WERI-Rb-1 (cell line): ENCODE results near the gene AFF3.
"Not testable (repeated sequence)": the region's sequence is repeated elsewhere in the genome, so short reads cannot be mapped to it uniquely, and the experiment has no call there.

Experiments
- DNase-seq: peaks from one replicate; pipeline ENCODE4 v3.0.0-alpha.2; 2020
- H3K27ac ChIP-seq: fragments of 250-450 bp; sonication (Bioruptor Pico); 2 replicates; pipeline ENCODE4 v1.5.1; 2020; ENCODE audit warnings: mild to moderate bottlenecking, moderate library complexity
- H3K27me3 ChIP-seq: fragments of 250-450 bp; sonication (Bioruptor Pico); 2 replicates; pipeline ENCODE4 v1.5.1; 2021; ENCODE audit warnings: mild to moderate bottlenecking, low read depth, moderate library complexity; ENCODE audit not compliant: insufficient read depth, severe bottlenecking
- H3K36me3 ChIP-seq: fragments of 250-450 bp; sonication (Bioruptor Pico); 2 replicates; pipeline ENCODE4 v1.5.1; 2020; ENCODE audit warnings: mild to moderate bottlenecking, moderate library complexity
- H3K4me3 ChIP-seq: 2 replicates; pipeline ENCODE4 v1.5.1; 2011; ENCODE audit warnings: low read depth, mild to moderate bottlenecking, control low read depth, low read length
- H3K9me3 ChIP-seq: fragments of 250-450 bp; sonication (Bioruptor Pico); 2 replicates; pipeline ENCODE4 v1.5.1; 2021; ENCODE audit warnings: mild to moderate bottlenecking, moderate library complexity; ENCODE audit not compliant: severe bottlenecking
- CTCF ChIP-seq: IDR thresholded peaks from 2 replicates; pipeline ENCODE4 v1.5.1; 2011; ENCODE audit warnings: low read depth, mild to moderate bottlenecking, control low read depth, inconsistent platforms, low read length

AFF3 gene

GRCh38 chr2:99928470-99929053 lies 213.8 kb downstream of the AFF3 start:
- no peak for DNase-seq
- no peak for TF ChIP-seq CTCF
- Histone ChIP-seq H3K36me3 (no peaks in the 10 kb centered on the region), H3K4me3 (no peak overlapping the region), H3K27ac (no peak overlapping the region), H3K27me3 (no peaks in the 10 kb centered on the region), H3K9me3 (no peaks in the 10 kb centered on the region)

DNA sequence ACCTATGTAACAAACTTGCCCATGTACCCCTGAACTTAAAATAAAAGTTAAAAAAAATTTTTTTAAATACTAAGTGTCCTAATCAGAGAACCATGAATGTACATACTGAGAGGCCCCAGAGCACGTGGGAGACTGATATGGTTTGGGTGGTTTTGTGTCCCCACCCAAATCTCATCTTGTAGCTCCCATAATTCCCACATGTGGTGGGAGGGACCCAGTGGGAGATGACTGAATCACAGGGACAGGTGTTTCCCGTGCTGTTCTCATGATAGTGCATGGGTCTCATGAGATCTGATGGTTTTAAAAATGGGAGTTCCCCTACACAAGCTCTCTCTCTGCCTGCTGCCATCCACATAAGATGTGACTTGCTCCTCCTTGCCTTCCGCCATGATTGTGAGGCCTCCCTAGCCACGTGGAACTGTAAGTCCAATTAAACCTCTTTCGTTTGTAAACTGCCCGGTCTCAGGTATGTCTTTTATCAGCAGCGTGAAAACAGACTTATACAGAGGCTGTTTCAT lies 214.6 kb downstream of the AFF3 start:
- H3K27ac ChIP-seq, H3K36me3 ChIP-seq, H3K27me3 ChIP-seq, H3K9me3 ChIP-seq, DNase-seq, H3K4me3 ChIP-seq: not testable (repeated sequence)

- Histone ChIP-seq H3K36me3 (no peaks in the 10 kb centered on the region), H3K27me3 (no peaks in the 10 kb centered on the region), H3K9me3 (no peaks in the 10 kb centered on the region), H3K4me3 (no peak overlapping the region), H3K27ac (no peak overlapping the region)
- DNase-seq = no peak
- TF ChIP-seq CTCF = no peak
Measured at GRCh38 chr2:99926986-99927385, 215.4 kb downstream of the AFF3 start.

- no peaks in the 10 kb centered on the region for H3K9me3 ChIP-seq
- H3K4me3 ChIP-seq = no peak overlapping the region
- H3K36me3 ChIP-seq = no peaks in the 10 kb centered on the region
- DNase-seq = no peak
- no peak overlapping the region for H3K27ac ChIP-seq
- H3K27me3 ChIP-seq = no peaks in the 10 kb centered on the region
- no peak for TF ChIP-seq CTCF
Measured at GRCh38 chr2:99925960-99926359, 216.4 kb downstream of the AFF3 start.

DNA sequence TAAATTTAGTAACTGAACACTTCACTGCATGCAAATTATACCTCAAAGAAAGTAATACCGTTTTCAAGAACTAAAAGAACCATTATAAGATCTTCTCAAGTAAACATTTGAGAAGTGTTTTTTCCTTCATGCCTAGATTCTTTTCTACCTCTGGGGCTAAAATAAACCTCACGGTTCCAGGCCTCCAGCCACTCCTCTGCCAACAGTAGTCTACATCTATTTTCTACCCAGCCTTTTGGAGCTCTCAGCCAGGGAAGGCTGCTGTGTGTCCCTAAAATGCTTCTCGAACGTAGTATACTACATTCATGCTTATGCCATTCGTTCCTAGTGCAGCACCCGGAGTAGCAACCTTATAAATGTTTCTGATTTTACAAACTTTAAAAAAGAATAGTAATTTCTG lies 219.7 kb downstream of the AFF3 start:
- no peak overlapping the region for H3K27ac ChIP-seq
- no peak overlapping the region for H3K4me3 ChIP-seq
- DNase-seq = no peak
- H3K36me3 ChIP-seq = no peaks in the 10 kb centered on the region
- H3K9me3 ChIP-seq = no peaks in the 10 kb centered on the region
- no peak for TF ChIP-seq CTCF
- no peaks in the 10 kb centered on the region for H3K27me3 ChIP-seq

DNA sequence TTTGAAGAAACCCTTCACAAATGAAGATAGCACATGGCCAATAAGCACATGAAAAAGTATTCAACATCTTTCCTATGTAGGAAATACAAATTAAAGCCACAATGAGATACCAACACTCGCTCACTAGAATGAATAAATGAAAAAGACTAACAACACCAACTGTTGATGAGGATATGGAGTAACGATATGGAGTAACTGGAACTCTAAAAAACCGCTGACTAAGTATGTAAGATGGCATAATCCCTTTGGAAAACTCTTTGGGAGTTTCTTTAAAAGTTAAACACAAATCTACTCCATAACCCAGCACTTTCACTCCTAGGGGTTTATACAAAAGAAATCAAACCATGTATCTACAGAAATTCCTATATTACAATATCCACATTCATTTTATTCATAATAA lies 220.5 kb downstream of the AFF3 start:
- Histone ChIP-seq H3K4me3 (no peak overlapping the region), H3K27ac (no peak overlapping the region), H3K9me3 (no peaks in the 10 kb centered on the region), H3K27me3 (no peaks in the 10 kb centered on the region), H3K36me3 (no peaks in the 10 kb centered on the region)
- no peak for TF ChIP-seq CTCF
- no peak for DNase-seq
